Endothelial cell of umbilical vein (primary cell): ENCODE results near the gene USP43. TPM values are rescaled to one million over a fixed set of nuclear protein-coding genes. Genes with fewer than 3 reads are reported as not detected.

ENCODE experiments used
- BruUV-seq: library from RNA; stranded (reverse); fragments of 400-500 nt; replicated peaks from 2 replicates; lab custom pipeline; 2021; lab: Mats Ljungman, UMichigan
- CTCF ChIA-PET: fragments of 300-600, 350-600 bp; sonication (Branson Sonifier 250); formaldehyde crosslinking; loops from one replicate; lab custom pipeline; 2021; ENCODE audit warnings: antibody characterized with exemption, inconsistent platforms; lab: Charles Lee
- POLR2A ChIA-PET: fragments of 300-600, 350-600 bp; sonication (Branson Sonifier 250); formaldehyde crosslinking; loops from one replicate; lab custom pipeline; 2021; ENCODE audit warnings: antibody characterized with exemption, inconsistent platforms; lab: Charles Lee
- DNase-seq: peaks from one replicate; pipeline ENCODE4 v3.0.0-alpha.2; 2011; ENCODE audit warnings: low read depth, low spot score
- FAIRE-seq: peaks from 2 replicates; lab custom pipeline; 2011; peaks lifted over from hg19 to GRCh38; lab: Jason Lieb, UNC
- H2AFZ ChIP-seq: 2 replicates; pipeline ENCODE4 v1.6.0; 2012; ENCODE audit warnings: low read depth, low read length, control low read depth, inconsistent platforms
- H3K27ac ChIP-seq: 2 replicates; pipeline ENCODE4 v1.5.1; 2011; ENCODE audit warnings: low read depth, mild to moderate bottlenecking, control low read depth, low read length, moderate library complexity; ENCODE audit not compliant: insufficient read depth
- H3K27me3 ChIP-seq, 2 experiments: 2 replicates each; pipeline versions ENCODE4 v1.6.0 to v1.6.1; 2011; ENCODE audit warnings: low read length in 2 of 2, mixed read lengths in 1 of 2; ENCODE audit not compliant: control insufficient read depth in 2 of 2, insufficient read depth in 2 of 2
- H3K36me3 ChIP-seq, 2 experiments: 2 replicates in 1 of 2; 3 replicates in 1 of 2; pipeline ENCODE4 v1.5.1; 2011; ENCODE audit warnings: low read length in 2 of 2, mild to moderate bottlenecking in 1 of 2, moderate library complexity in 1 of 2; ENCODE audit not compliant: control insufficient read depth in 2 of 2, insufficient read depth in 2 of 2; ENCODE audit errors: extremely low read depth in 1 of 2
- H3K4me1 ChIP-seq: 3 replicates; pipeline ENCODE4 v1.5.1; 2011; ENCODE audit warnings: mild to moderate bottlenecking, low read length; ENCODE audit not compliant: control insufficient read depth, insufficient read depth; ENCODE audit errors: extremely low read depth
- H3K4me2 ChIP-seq: 2 replicates; pipeline ENCODE4 v1.6.1; 2011; ENCODE audit warnings: low read length, control low read depth, mixed read lengths; ENCODE audit not compliant: insufficient read depth
- H3K4me3 ChIP-seq, 3 experiments: fragments of 200-600 bp in 1 of 3; sonication (generic), shearing (Covaris generic) in 1 of 3; replicated peaks in 1 of 3; 2 replicates each; pipeline ENCODE4 v1.5.1; 2011 to 2016; ENCODE audit warnings: control low read depth in 3 of 3, low read length in 3 of 3, mild to moderate bottlenecking in 2 of 3, inconsistent platforms in 1 of 3, low read depth in 1 of 3, moderate library complexity in 1 of 3; ENCODE audit not compliant: insufficient read depth in 1 of 3
- H3K79me2 ChIP-seq: 2 replicates; pipeline ENCODE4 v1.6.0; 2012; ENCODE audit warnings: low read length, inconsistent platforms; ENCODE audit not compliant: control insufficient read depth, insufficient read depth
- H3K9ac ChIP-seq: replicated peaks from 2 replicates; pipeline ENCODE3; 2011; ENCODE audit warnings: low read length, control low read depth; ENCODE audit not compliant: insufficient read depth; ENCODE audit errors: extremely low read depth
- H3K9me1 ChIP-seq: replicated peaks from 3 replicates; pipeline ENCODE4 v1.6.0; 2011; ENCODE audit warnings: mild to moderate bottlenecking, low read length; ENCODE audit not compliant: control insufficient read depth, insufficient read depth; ENCODE audit errors: extremely low read depth
- H3K9me3 ChIP-seq: replicated peaks from 2 replicates; pipeline ENCODE4 v1.5.1; 2012; ENCODE audit warnings: low read length, inconsistent platforms; ENCODE audit not compliant: control insufficient read depth, insufficient read depth
- H4K20me1 ChIP-seq: replicated peaks from 2 replicates; pipeline ENCODE3; 2011; ENCODE audit warnings: mild to moderate bottlenecking, low read length; ENCODE audit not compliant: control insufficient read depth, insufficient read depth; ENCODE audit errors: extremely low read depth
- EZH2 ChIP-seq: IDR thresholded peaks from 2 replicates; pipeline ENCODE4 v1.6.1; 2012; ENCODE audit warnings: borderline replicate concordance, low read depth, mild to moderate bottlenecking, moderate library complexity, low read length, inconsistent platforms; ENCODE audit not compliant: severe bottlenecking
- FOS ChIP-seq: IDR thresholded peaks from 2 replicates; pipeline ENCODE4 v1.6.1; 2011; ENCODE audit warnings: mild to moderate bottlenecking, low read length, moderate library complexity, borderline replicate concordance; ENCODE audit not compliant: insufficient read depth
- GATA2 ChIP-seq: IDR thresholded peaks from 2 replicates; pipeline ENCODE4 v1.7.0; 2011; ENCODE audit warnings: low read depth, mild to moderate bottlenecking, moderate library complexity, mixed read lengths, low read length; ENCODE audit not compliant: insufficient read length, insufficient read depth
- JUN ChIP-seq: IDR thresholded peaks from 2 replicates; pipeline ENCODE4 v1.6.1; 2011; ENCODE audit warnings: borderline replicate concordance, low read depth; ENCODE audit not compliant: insufficient read length, insufficient read depth
- MYC ChIP-seq: IDR thresholded peaks from one replicate; pipeline ENCODE4 v1.6.1; 2011; ENCODE audit warnings: mild to moderate bottlenecking, low read depth, low read length
- POLR2A ChIP-seq: IDR thresholded peaks from 2 replicates; pipeline ENCODE4 v1.6.1; 2012; ENCODE audit warnings: low read depth, mild to moderate bottlenecking, control low read depth, low read length
- POLR2AphosphoS5 ChIP-seq: IDR thresholded peaks from 2 replicates; pipeline ENCODE4 v1.6.1; 2012; ENCODE audit warnings: low read depth, mild to moderate bottlenecking, control low read depth, low read length, moderate library complexity; ENCODE audit not compliant: insufficient read depth
- dilution Hi-C: fragments of 300-500 bp; cut with MboI; formaldehyde crosslinking; loops from one replicate; pipeline ENCODE4 v1.15.0; 2019; ENCODE audit warnings: low sequenced_read_pairs; ENCODE audit not compliant: extremely low pct_ligation_motif_present
- intact Hi-C: fragments of 100-400 bp; cut with micrococcal nuclease; formaldehyde crosslinking; loops from one replicate; pipeline ENCODE4 v1.10.0; 2022
- polyA plus RNA-seq, 4 experiments: library from polyadenylated mRNA; depleted of rRNA in 3 of 4; stranded (reverse) in 3 of 4; unstranded in 1 of 4; fragments of >200 nt; gene quantifications; 2 replicates each; pipeline versions ENCODE4 v1.2.1 to v1.2.3, GENCODE V29; 2011 to 2012; ENCODE audit warnings: missing spikeins in 1 of 4
- total RNA-seq: library from RNA; stranded (reverse); gene quantifications from 2 replicates; pipeline ENCODE4 v1.2.3, GENCODE V29; 2021
- TF ChIP-seq, protein P1 (sequence below), 2 donors: IDR thresholded peaks; 1 replicate in 1 of 2; 2 replicates in 1 of 2; pipeline ENCODE4 v1.5.1; 2011; ENCODE audit warnings: low read length in 2 of 2, mild to moderate bottlenecking in 2 of 2, moderate library complexity in 2 of 2, control low read depth in 1 of 2, inconsistent platforms in 1 of 2, low read depth in 1 of 2; ENCODE audit not compliant: insufficient read depth in 1 of 2; ENCODE audit errors: extremely low read depth in 1 of 2
- TF ChIP-seq, protein P2 (sequence below): IDR thresholded peaks from 2 replicates; pipeline ENCODE4 v1.6.1; 2011; ENCODE audit not compliant: insufficient read depth, insufficient read length

The USP43 gene
- total and polyA plus RNA-seq, 2 donors (not counting 3 experiments of a cell fraction or from before 2014, with no cell fraction given), result 0.01 TPM; not detected in 1

- no peak for FAIRE-seq
Observed at GRCh38 chr17:9714801-9715200, 69.5 kb downstream of the USP43 start.

More at GRCh38 chr17:9714801-9715200, 69.5 kb downstream of the USP43 start:
- ChIA-PET POLR2A (no interaction called here), CTCF (no interaction called here)
- no peaks in the 10 kb centered on the region for H4K20me1 ChIP-seq
- H3K9me1 ChIP-seq, result no peaks in the 10 kb centered on the region
- H2AFZ ChIP-seq, result no peak overlapping the region
- BruUV-seq, result no TSS peak
- TF ChIP-seq, protein P1, sequence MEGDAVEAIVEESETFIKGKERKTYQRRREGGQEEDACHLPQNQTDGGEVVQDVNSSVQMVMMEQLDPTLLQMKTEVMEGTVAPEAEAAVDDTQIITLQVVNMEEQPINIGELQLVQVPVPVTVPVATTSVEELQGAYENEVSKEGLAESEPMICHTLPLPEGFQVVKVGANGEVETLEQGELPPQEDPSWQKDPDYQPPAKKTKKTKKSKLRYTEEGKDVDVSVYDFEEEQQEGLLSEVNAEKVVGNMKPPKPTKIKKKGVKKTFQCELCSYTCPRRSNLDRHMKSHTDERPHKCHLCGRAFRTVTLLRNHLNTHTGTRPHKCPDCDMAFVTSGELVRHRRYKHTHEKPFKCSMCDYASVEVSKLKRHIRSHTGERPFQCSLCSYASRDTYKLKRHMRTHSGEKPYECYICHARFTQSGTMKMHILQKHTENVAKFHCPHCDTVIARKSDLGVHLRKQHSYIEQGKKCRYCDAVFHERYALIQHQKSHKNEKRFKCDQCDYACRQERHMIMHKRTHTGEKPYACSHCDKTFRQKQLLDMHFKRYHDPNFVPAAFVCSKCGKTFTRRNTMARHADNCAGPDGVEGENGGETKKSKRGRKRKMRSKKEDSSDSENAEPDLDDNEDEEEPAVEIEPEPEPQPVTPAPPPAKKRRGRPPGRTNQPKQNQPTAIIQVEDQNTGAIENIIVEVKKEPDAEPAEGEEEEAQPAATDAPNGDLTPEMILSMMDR (IDR thresholded peaks at IDR 0.05; ENCODE audit: extremely low read depth in 1 of 2, insufficient read depth in 1 of 2, low read depth in 1 of 2, low read length in 2 of 2), result no peak
- TF ChIP-seq JUN (no peak), POLR2AphosphoS5 (no peak), FOS (no peak), POLR2A (no peak), GATA2 (no peak), MYC (no peak), EZH2 (no peak)
- TF ChIP-seq, protein P2, sequence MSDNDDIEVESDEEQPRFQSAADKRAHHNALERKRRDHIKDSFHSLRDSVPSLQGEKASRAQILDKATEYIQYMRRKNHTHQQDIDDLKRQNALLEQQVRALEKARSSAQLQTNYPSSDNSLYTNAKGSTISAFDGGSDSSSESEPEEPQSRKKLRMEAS, result no peak
- no peak overlapping the region for H3K4me2 ChIP-seq
- no peaks in the 10 kb centered on the region for H3K36me3 ChIP-seq
- intact Hi-C loops, result no loop called here
- H3K79me2 ChIP-seq, result no peaks in the 10 kb centered on the region
- H3K27ac ChIP-seq, result no peak overlapping the region
- H3K4me1 ChIP-seq, result no peaks in the 10 kb centered on the region
- dilution Hi-C loops, result no loop called here
- H3K4me3 ChIP-seq, result no peak overlapping the region
- H3K9me3 ChIP-seq, result no peaks in the 10 kb centered on the region
- H3K27me3 ChIP-seq, result no peaks in the 10 kb centered on the region
- no peak for DNase-seq
- no peak overlapping the region for H3K9ac ChIP-seq
